H1 (cell line): ENCODE measurements around the gene RRP12. TPM values are rescaled to one million over a fixed set of nuclear protein-coding genes. Genes with fewer than 3 reads are reported as not detected.

ENCODE experiments used
- CTCF ChIA-PET: fragments of 300-600 bp; sonication (Branson Sonifier 250); formaldehyde crosslinking; loops from one replicate; lab custom pipeline; 2021; ENCODE audit not compliant: partially characterized antibody; lab: Charles Lee
- POLR2A ChIA-PET: fragments of 300-600 bp; sonication (Branson Sonifier 250); formaldehyde crosslinking; loops from one replicate; lab custom pipeline; 2021; ENCODE audit warnings: inconsistent platforms; ENCODE audit not compliant: partially characterized antibody; lab: Charles Lee
- DNase-seq, 2 experiments: peaks; one replicate each; pipeline versions ENCODE4 v3.0.0 to v3.0.0-alpha.2; 2010 to 2022; ENCODE audit warnings: low spot score in 2 of 2, low read depth in 1 of 2, mixed read lengths in 1 of 2
- FAIRE-seq: peaks from 2 replicates; lab custom pipeline; 2011; peaks lifted over from hg19 to GRCh38; lab: Jason Lieb, UNC
- H2AFZ ChIP-seq: 2 replicates; pipeline ENCODE4 v1.8.1; 2012; ENCODE audit warnings: low read length, inconsistent platforms
- H2AK5ac ChIP-seq: 2 replicates; pipeline ENCODE4 v1.6.1; 2013; ENCODE audit warnings: low read depth, low read length
- H2BK120ac ChIP-seq: replicated peaks from 2 replicates; pipeline ENCODE3; 2013; ENCODE audit warnings: low read depth, low read length, inconsistent platforms
- H2BK12ac ChIP-seq: 2 replicates; pipeline ENCODE4 v1.6.1; 2013; ENCODE audit warnings: low read depth, low read length
- H2BK15ac ChIP-seq: 2 replicates; pipeline ENCODE4 v1.6.1; 2013; ENCODE audit warnings: low read length
- H2BK20ac ChIP-seq: 2 replicates; pipeline ENCODE4 v1.6.1; 2013; ENCODE audit warnings: low read length
- H2BK5ac ChIP-seq: 2 replicates; pipeline ENCODE4 v1.6.1; 2013; ENCODE audit warnings: low read depth, low read length
- H3K14ac ChIP-seq: 2 replicates; pipeline ENCODE4 v1.6.1; 2013; ENCODE audit warnings: inconsistent platforms; ENCODE audit not compliant: insufficient read length
- H3K18ac ChIP-seq: 2 replicates; pipeline ENCODE4 v1.6.1; 2013; ENCODE audit warnings: low read length; ENCODE audit errors: extremely low read depth
- H3K23ac ChIP-seq: 2 replicates; pipeline ENCODE4 v1.6.1; 2013; ENCODE audit warnings: inconsistent platforms; ENCODE audit not compliant: insufficient read length
- H3K23me2 ChIP-seq: 2 replicates; pipeline ENCODE4 v1.6.1; 2013; ENCODE audit warnings: low read depth, low read length
- H3K27ac ChIP-seq: 2 replicates; pipeline ENCODE4 v1.6.1; 2011; ENCODE audit warnings: low read depth, low read length, inconsistent platforms
- H3K27me3 ChIP-seq, 4 experiments: replicated peaks in 1 of 4; 1 replicate in 1 of 4; 2 replicates in 3 of 4; pipeline versions ENCODE4 v1.6.1 to v1.8.1; 2011 to 2013; ENCODE audit warnings: low read length in 3 of 4, mild to moderate bottlenecking in 3 of 4, inconsistent platforms in 2 of 4, mixed read lengths in 2 of 4, moderate library complexity in 1 of 4; ENCODE audit not compliant: control insufficient read depth in 3 of 4, insufficient read depth in 3 of 4; ENCODE audit errors: extremely low read depth in 1 of 4
- H3K36me3 ChIP-seq, 4 experiments: 2 replicates each; pipeline versions ENCODE4 v1.6.1 to v1.8.1; 2011 to 2013; ENCODE audit warnings: mild to moderate bottlenecking in 4 of 4, low read length in 3 of 4, moderate library complexity in 2 of 4, control low read depth in 1 of 4, inconsistent platforms in 1 of 4; ENCODE audit not compliant: insufficient read depth in 4 of 4, control insufficient read depth in 2 of 4
- H3K4ac ChIP-seq: replicated peaks from 2 replicates; pipeline ENCODE3; 2013; ENCODE audit warnings: low read length, low read depth, mixed read lengths, inconsistent platforms; ENCODE audit not compliant: insufficient read length
- H3K4me1 ChIP-seq, 4 experiments: replicated peaks in 1 of 4; 1 replicate in 1 of 4; 2 replicates in 3 of 4; pipeline versions ENCODE4 v1.6.1 to v1.8.1; 2011 to 2013; ENCODE audit warnings: low read length in 3 of 4, inconsistent platforms in 2 of 4, mixed read lengths in 1 of 4; ENCODE audit not compliant: insufficient read depth in 4 of 4, control insufficient read depth in 3 of 4
- H3K4me2 ChIP-seq, 2 experiments: 2 replicates each; pipeline versions ENCODE4 v1.6.1 to v1.8.1; 2011 to 2013; ENCODE audit warnings: low read depth in 2 of 2, low read length in 2 of 2, control low read depth in 1 of 2, inconsistent platforms in 1 of 2, mild to moderate bottlenecking in 1 of 2; ENCODE audit not compliant: insufficient read depth in 1 of 2
- H3K4me3 ChIP-seq, 4 experiments: fragments of 200-600, 300-600 bp in 1 of 4; sonication (generic), shearing (Covaris generic), sonication (Bioruptor Twin) in 1 of 4; 2 replicates each; pipeline versions ENCODE4 v1.5.1 to v1.8.1; 2011 to 2016; ENCODE audit warnings: low read length in 4 of 4, low read depth in 3 of 4, control low read depth in 2 of 4, inconsistent platforms in 2 of 4, mild to moderate bottlenecking in 2 of 4, mixed read lengths in 1 of 4, moderate library complexity in 1 of 4; ENCODE audit not compliant: insufficient read depth in 2 of 4; ENCODE audit errors: extremely low read depth in 1 of 4
- H3K56ac ChIP-seq: replicated peaks from 2 replicates; pipeline ENCODE3; 2013; ENCODE audit warnings: low read depth, mild to moderate bottlenecking, mixed read lengths, low read length, inconsistent platforms; ENCODE audit not compliant: insufficient read length
- H3K79me1 ChIP-seq: 2 replicates; pipeline ENCODE4 v1.6.1; 2013; ENCODE audit warnings: low read depth, low read length, control low read depth
- H3K79me2 ChIP-seq, 2 experiments: 2 replicates each; pipeline versions ENCODE4 v1.6.1 to v1.8.1; 2012 to 2013; ENCODE audit warnings: low read length in 2 of 2, mild to moderate bottlenecking in 2 of 2, inconsistent platforms in 1 of 2; ENCODE audit not compliant: insufficient read depth in 2 of 2, control insufficient read depth in 1 of 2
- H3K9ac ChIP-seq, 4 experiments: replicated peaks in 1 of 4; 1 replicate in 1 of 4; 2 replicates in 3 of 4; pipeline versions ENCODE4 v1.6.1 to v1.8.1; 2011 to 2013; ENCODE audit warnings: low read depth in 3 of 4, low read length in 3 of 4, control low read depth in 2 of 4, mild to moderate bottlenecking in 2 of 4, moderate library complexity in 2 of 4, inconsistent platforms in 1 of 4; ENCODE audit errors: extremely low read depth in 1 of 4
- H3K9me3 ChIP-seq, 2 experiments: 2 replicates each; pipeline versions ENCODE4 v1.6.1 to v1.8.1; 2012 to 2013; ENCODE audit warnings: mild to moderate bottlenecking in 2 of 2, moderate library complexity in 2 of 2, control low read depth in 1 of 2, inconsistent platforms in 1 of 2, low read depth in 1 of 2, low read length in 1 of 2, mixed read lengths in 1 of 2; ENCODE audit not compliant: insufficient read depth in 2 of 2
- H4K20me1 ChIP-seq, 2 experiments: replicated peaks in 1 of 2; 2 replicates each; pipeline versions ENCODE3 to v1.8.1; 2011 to 2013; ENCODE audit warnings: inconsistent platforms in 2 of 2, low read length in 2 of 2, mild to moderate bottlenecking in 1 of 2; ENCODE audit not compliant: insufficient read depth in 2 of 2, control insufficient read depth in 1 of 2
- H4K5ac ChIP-seq: 2 replicates; pipeline ENCODE4 v1.6.1; 2013; ENCODE audit warnings: low read length, low read depth, mixed read lengths, inconsistent platforms; ENCODE audit not compliant: insufficient read length
- H4K8ac ChIP-seq: 2 replicates; pipeline ENCODE4 v1.8.0; 2013; ENCODE audit warnings: mild to moderate bottlenecking, moderate library complexity, low read length, inconsistent platforms; ENCODE audit not compliant: insufficient read depth; ENCODE audit errors: extremely low read depth
- H4K91ac ChIP-seq: replicated peaks from 2 replicates; pipeline ENCODE3; 2013; ENCODE audit warnings: low read length, mixed read lengths, inconsistent platforms; ENCODE audit not compliant: insufficient read length
- ATF3 ChIP-seq: IDR thresholded peaks from 2 replicates; pipeline ENCODE4 v1.6.1; 2011; ENCODE audit warnings: low read depth, mild to moderate bottlenecking, low read length; ENCODE audit not compliant: insufficient read depth
- BACH1 ChIP-seq: IDR thresholded peaks from 2 replicates; pipeline ENCODE4 v1.6.1; 2012; ENCODE audit warnings: low read length, improper control_type of control experiment
- BCL11A ChIP-seq, 2 experiments: IDR thresholded peaks; one replicate each; pipeline ENCODE4 v1.6.1; 2011; ENCODE audit warnings: low read depth in 2 of 2, low read length in 2 of 2, mild to moderate bottlenecking in 2 of 2
- BRCA1 ChIP-seq: IDR thresholded peaks from 2 replicates; pipeline ENCODE4 v1.6.1; 2012; ENCODE audit warnings: low read depth, low read length, improper control_type of control experiment
- CHD1 ChIP-seq: IDR thresholded peaks from 2 replicates; pipeline ENCODE4 v1.6.1; 2012; ENCODE audit warnings: low read depth, low read length, improper control_type of control experiment
- KDM4A ChIP-seq: IDR thresholded peaks from one replicate; pipeline ENCODE4 v1.7.1; 2012; ENCODE audit warnings: low read depth, mild to moderate bottlenecking, moderate library complexity, low read length, inconsistent platforms; ENCODE audit not compliant: severe bottlenecking
- MAX ChIP-seq: IDR thresholded peaks from 2 replicates; pipeline ENCODE4 v1.6.1; 2012; ENCODE audit warnings: inconsistent platforms
- POLR2A ChIP-seq, 2 experiments: IDR thresholded peaks; 1 replicate in 1 of 2; 2 replicates in 1 of 2; pipeline ENCODE4 v1.6.1; 2011; ENCODE audit warnings: low read depth in 2 of 2, low read length in 2 of 2, mild to moderate bottlenecking in 2 of 2; ENCODE audit errors: control extremely low read depth in 1 of 2
- RFX5 ChIP-seq: IDR thresholded peaks from 2 replicates; pipeline ENCODE4 v1.6.1; 2011; ENCODE audit warnings: low read depth, low read length, improper control_type of control experiment, borderline replicate concordance
- SIX5 ChIP-seq: IDR thresholded peaks from 2 replicates; pipeline ENCODE4 v1.6.1; 2011; ENCODE audit warnings: mild to moderate bottlenecking, low read depth, low read length
- SUZ12 ChIP-seq: fragments of 200-600 bp; sonication (generic); IDR thresholded peaks from 2 replicates; pipeline ENCODE4 v1.6.1; 2012; ENCODE audit warnings: mild to moderate bottlenecking, inconsistent platforms, low read length, moderate library complexity, mixed read lengths
- TAF7 ChIP-seq: optimal IDR thresholded peaks from 2 replicates; pipeline ENCODE3; 2011; ENCODE audit warnings: low read depth, mild to moderate bottlenecking, inconsistent platforms, low read length, moderate library complexity, borderline replicate concordance
- TBP ChIP-seq: IDR thresholded peaks from 2 replicates; pipeline ENCODE4 v1.6.1; 2011; ENCODE audit warnings: low read depth, low read length, improper control_type of control experiment
- YY1 ChIP-seq: IDR thresholded peaks from 2 replicates; pipeline ENCODE4 v1.6.1; 2011; ENCODE audit warnings: low read depth, mild to moderate bottlenecking, low read length
- WGBS, 2 experiments: shearing (Covaris generic) in 1 of 2; methylation state at CpG; one replicate each; pipeline versions ENCODE4 v1.1.6 to v1.1.7; 2013 to 2015; ENCODE audit warnings: low lambda C conversion rate in 2 of 2, mixed read lengths in 2 of 2, inconsistent platforms in 1 of 2, low coverage in 1 of 2, missing lambda C conversion rate in 1 of 2; ENCODE audit not compliant: insufficient replicate concordance in 2 of 2, insufficient coverage in 1 of 2, insufficient read length in 1 of 2; ENCODE audit errors: extremely low coverage in 1 of 2, missing lambda C conversion rate in 1 of 2; 5-methylcytosine and 5-hydroxymethylcytosine counted together
- polyA plus RNA-seq, 7 experiments: library from polyadenylated mRNA; depleted of rRNA in 3 of 7; stranded (reverse) in 5 of 7; unstranded in 2 of 7; fragments of >200 nt in 5 of 7; fragments of 200-250 nt in 2 of 7; gene quantifications; 1 replicate in 5 of 7; 2 replicates in 1 of 7; 4 replicates in 1 of 7; pipeline versions ENCODE4 v1.2.1 to v1.2.3, GENCODE V29; 2011 to 2013; ENCODE audit warnings: missing spikeins in 2 of 7, mixed read lengths in 2 of 7
- total RNA-seq: library from RNA; stranded (reverse); fragmentation: NEBNext Ultra II Directional; extraction: Animal tissue kit (Norgen Biotek cat#: 25700); gene quantifications from 2 replicates; pipeline ENCODE4 v1.2.1, GENCODE V29; 2021

RRP12 gene
- total and polyA plus RNA-seq, 2 of the 8 experiments (the other 6 are each of a cell fraction or from before 2014, with no cell fraction given): 21.0 to 65.8 TPM

GRCh38 chr10:97383159-97383558 is 18.0 kb downstream of the RRP12 start:
- Histone ChIP-seq H3K23ac (no peak overlapping the region), H2BK20ac (no peak overlapping the region), H2BK120ac (no peak overlapping the region), H3K36me3 (peaks cover 2 to 50% (median 35%) of the 10 kb centered on the region in 4 experiments; a peak in 7 of 8 replicates), H3K14ac (no peak overlapping the region), H3K27ac (no peak overlapping the region), H3K9me3 (no peaks in the 10 kb centered on the region), H2AFZ (no peak overlapping the region), H4K91ac (no peak overlapping the region), H4K20me1 (peaks cover 0 to 5% of the 10 kb centered on the region in 2 experiments), H3K4ac (no peak overlapping the region), H3K4me2 (no peak overlapping the region), H3K9ac (no peak overlapping the region), H4K5ac (no peak overlapping the region), H3K79me1 (no peaks in the 10 kb centered on the region), H3K27me3 (no peaks in the 10 kb centered on the region), H2BK12ac (no peak overlapping the region), H2AK5ac (no peak overlapping the region), H2BK5ac (no peak overlapping the region), H3K4me1 (no peaks in the 10 kb centered on the region), H3K56ac (no peak overlapping the region), H3K4me3 (no peak overlapping the region), H3K23me2 (no peaks in the 10 kb centered on the region), H3K79me2 (no peaks in the 10 kb centered on the region), H2BK15ac (no peak overlapping the region), H4K8ac (no peak overlapping the region), H3K18ac (no peak overlapping the region)
- WGBS, 2 experiments: 90% methylated on average over 7 of the region's 7 CpGs; no CpG with 5 or more reads in 1 of the 2 experiments
- FAIRE-seq: no peak
- ChIA-PET CTCF (interaction anchor here (0.6 to 1.6 kb wide), 5 partner anchors 11 to 302 kb away, joined by 3 to 4 read pairs (median 3); no protein-coding TSS in a partner anchor), POLR2A (interaction anchor here (0.7 to 3.3 kb wide), 3 partner anchors 11 to 44 kb away, joined by 3 to 10 read pairs (median 3); partner anchors contain the start of gene RRP12)
- DNase-seq: no peak
- TF ChIP-seq CHD1 (no peak), SUZ12 (no peak), KDM4A (no peak), BRCA1 (no peak), BACH1 (no peak), ATF3 (no peak), TAF7 (no peak), RFX5 (no peak), BCL11A (IDR thresholded peaks at IDR 0.05; ENCODE audit: low read depth in 2 of 2, low read length in 2 of 2) (no peak), TBP (no peak), YY1 (no peak), SIX5 (no peak), POLR2A (IDR thresholded peaks at IDR 0.05; ENCODE audit: control extremely low read depth in 1 of 2, low read depth in 2 of 2, low read length in 2 of 2) (no peak), MAX (no peak)
